AG04450 (cell line): ENCODE measurements around the gene WDR86. TPM values are rescaled to one million over a fixed set of nuclear protein-coding genes. Genes with fewer than 3 reads are reported as not detected.

ENCODE experiments used
- CTCF ChIA-PET: fragments of 300-600, 350-600 bp; formaldehyde crosslinking; extraction: SDS; loops from one replicate; lab custom pipeline; 2022; ENCODE audit warnings: antibody characterized with exemption, inconsistent platforms; lab: Charles Lee
- POLR2A ChIA-PET: fragments of 350-600 bp; formaldehyde crosslinking; extraction: SDS; loops from one replicate; lab custom pipeline; 2021; ENCODE audit warnings: antibody characterized with exemption, inconsistent platforms; lab: Yijun Ruan, JAX
- DNase-seq: peaks from one replicate; pipeline ENCODE4 v3.0.0-alpha.2; 2011; ENCODE audit warnings: low read depth, low spot score
- H3K27ac ChIP-seq: one replicate; pipeline ENCODE4 v1.5.1; 2012; ENCODE audit warnings: low read depth, low read length, control low read depth
- H3K27me3 ChIP-seq: one replicate; pipeline ENCODE4 v1.6.0; 2012; ENCODE audit warnings: low read length; ENCODE audit not compliant: control insufficient read depth, insufficient read depth
- H3K4me3 ChIP-seq: 2 replicates; pipeline ENCODE4 v1.5.1; 2011; ENCODE audit warnings: mild to moderate bottlenecking, low read depth, low read length, control low read depth
- H3K9me3 ChIP-seq: 2 replicates; pipeline ENCODE4 v1.5.1; 2012; ENCODE audit warnings: low read length; ENCODE audit not compliant: control insufficient read depth, insufficient read depth
- polyA plus RNA-seq: library from polyadenylated mRNA; depleted of rRNA; stranded (reverse); fragments of >200 nt; gene quantifications from 2 replicates; pipeline ENCODE4 v1.2.3, GENCODE V29; 2011
- TF ChIP-seq, protein P1 (sequence below): IDR thresholded peaks from 2 replicates; pipeline ENCODE4 v1.5.1; 2011; ENCODE audit warnings: low read depth, low read length, control low read depth, inconsistent platforms

Gene WDR86
- polyA plus RNA-seq, 1 experiment = 0.15 TPM

- TF ChIP-seq, protein P1, sequence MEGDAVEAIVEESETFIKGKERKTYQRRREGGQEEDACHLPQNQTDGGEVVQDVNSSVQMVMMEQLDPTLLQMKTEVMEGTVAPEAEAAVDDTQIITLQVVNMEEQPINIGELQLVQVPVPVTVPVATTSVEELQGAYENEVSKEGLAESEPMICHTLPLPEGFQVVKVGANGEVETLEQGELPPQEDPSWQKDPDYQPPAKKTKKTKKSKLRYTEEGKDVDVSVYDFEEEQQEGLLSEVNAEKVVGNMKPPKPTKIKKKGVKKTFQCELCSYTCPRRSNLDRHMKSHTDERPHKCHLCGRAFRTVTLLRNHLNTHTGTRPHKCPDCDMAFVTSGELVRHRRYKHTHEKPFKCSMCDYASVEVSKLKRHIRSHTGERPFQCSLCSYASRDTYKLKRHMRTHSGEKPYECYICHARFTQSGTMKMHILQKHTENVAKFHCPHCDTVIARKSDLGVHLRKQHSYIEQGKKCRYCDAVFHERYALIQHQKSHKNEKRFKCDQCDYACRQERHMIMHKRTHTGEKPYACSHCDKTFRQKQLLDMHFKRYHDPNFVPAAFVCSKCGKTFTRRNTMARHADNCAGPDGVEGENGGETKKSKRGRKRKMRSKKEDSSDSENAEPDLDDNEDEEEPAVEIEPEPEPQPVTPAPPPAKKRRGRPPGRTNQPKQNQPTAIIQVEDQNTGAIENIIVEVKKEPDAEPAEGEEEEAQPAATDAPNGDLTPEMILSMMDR = no peak
- ChIA-PET POLR2A (interaction anchor here (0.5 kb wide), 1 partner anchor 112 kb away, joined by 4 read pairs; no protein-coding TSS in a partner anchor), CTCF (interaction anchor here (0.6 kb wide), 1 partner anchor 204 kb away, joined by 4 read pairs; no protein-coding TSS in a partner anchor)
- H3K9me3 ChIP-seq = no peaks in the 10 kb centered on the region; the same call in 1 of the 2 replicates
- no peak overlapping the region for H3K27ac ChIP-seq
- H3K4me3 ChIP-seq = no peak overlapping the region
- peaks cover 6% of the 10 kb centered on the region for H3K27me3 ChIP-seq
- DNase-seq = no peak
Measured at GRCh38 chr7:151376218-151376902, 33.5 kb downstream of the WDR86 start.

DNA sequence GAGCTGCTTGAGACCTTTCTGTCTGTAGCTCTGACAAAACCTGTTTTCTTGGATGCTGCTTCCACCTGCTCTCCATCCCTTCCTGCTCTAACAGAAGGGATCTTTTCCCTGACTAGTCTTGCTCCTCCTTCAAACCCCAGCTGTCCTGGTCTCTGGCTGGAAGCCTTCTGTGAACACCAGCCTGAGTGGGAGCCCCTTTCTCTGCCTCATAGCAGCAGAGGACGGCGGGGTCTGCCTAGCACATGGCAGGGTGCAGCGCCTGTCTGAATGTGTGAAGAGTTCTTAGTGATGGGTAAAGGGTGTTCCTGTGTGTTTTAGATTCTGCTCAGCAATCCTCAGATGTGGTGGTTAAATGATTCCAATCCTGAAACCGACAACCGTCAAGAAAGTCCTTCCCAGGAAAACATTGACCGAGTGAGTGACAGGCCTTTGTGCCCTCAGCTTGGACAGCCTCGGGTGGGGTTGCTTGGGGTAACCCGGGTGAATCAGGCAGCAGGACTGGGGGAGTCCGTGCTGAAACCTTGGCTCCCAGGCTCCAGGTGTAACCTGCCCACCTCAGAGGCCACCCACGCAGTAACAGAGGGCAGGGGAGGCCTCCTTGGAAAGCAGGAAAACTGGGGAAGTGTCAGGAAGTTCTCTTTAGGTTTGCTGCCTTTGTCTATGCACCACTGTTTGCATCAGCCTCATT, 34.2 kb downstream of the WDR86 start:
- TF ChIP-seq, protein P1 = no peak
- no peaks in the 10 kb centered on the region; the same call in 1 of the 2 replicates for H3K9me3 ChIP-seq
- H3K27ac ChIP-seq = no peak overlapping the region
- no peak overlapping the region for H3K4me3 ChIP-seq
- peaks cover 1% of the 10 kb centered on the region for H3K27me3 ChIP-seq
- DNase-seq = no peak
- ChIA-PET POLR2A (no interaction called here), CTCF (no interaction called here)

DNA sequence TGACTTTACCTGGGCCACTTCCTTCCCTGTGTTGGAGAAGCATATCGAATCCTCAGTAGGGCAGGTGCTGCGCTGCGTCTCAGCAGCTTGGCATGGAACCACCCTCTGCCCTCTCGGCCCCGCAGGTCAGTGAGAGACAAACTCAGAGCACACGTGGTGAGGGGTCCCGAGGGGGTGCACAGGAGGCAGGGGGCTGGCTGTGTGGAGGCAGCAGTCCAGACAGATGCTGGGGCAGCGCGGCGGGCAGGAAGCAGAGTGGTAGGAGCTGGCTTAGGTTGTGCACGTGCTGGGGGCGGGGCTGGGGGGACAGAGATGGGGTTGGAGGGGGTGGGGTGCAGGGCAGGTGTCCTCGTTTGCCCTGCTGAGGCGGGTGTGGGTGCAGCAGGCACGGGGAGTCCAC, 35.1 kb downstream of the WDR86 start:
- Histone ChIP-seq H3K9me3 (no peaks in the 10 kb centered on the region; the same call in 1 of the 2 replicates), H3K4me3 (no peak overlapping the region), H3K27ac (no peak overlapping the region), H3K27me3 (no peaks in the 10 kb centered on the region)
- CTCF ChIA-PET = no interaction called here
- TF ChIP-seq, protein P1 = no peak
- POLR2A ChIA-PET = no interaction called here
- DNase-seq = no peak

GRCh38 chr7:151374139-151374538, 35.7 kb downstream of the WDR86 start:
- no peak for DNase-seq
- TF ChIP-seq, protein P1 = no peak
- H3K27me3 ChIP-seq = no peaks in the 10 kb centered on the region
- no peak overlapping the region for H3K4me3 ChIP-seq
- no peak overlapping the region for H3K27ac ChIP-seq
- POLR2A ChIA-PET = no interaction called here
- no peaks in the 10 kb centered on the region; the same call in 1 of the 2 replicates for H3K9me3 ChIP-seq
- CTCF ChIA-PET = no interaction called here

DNA sequence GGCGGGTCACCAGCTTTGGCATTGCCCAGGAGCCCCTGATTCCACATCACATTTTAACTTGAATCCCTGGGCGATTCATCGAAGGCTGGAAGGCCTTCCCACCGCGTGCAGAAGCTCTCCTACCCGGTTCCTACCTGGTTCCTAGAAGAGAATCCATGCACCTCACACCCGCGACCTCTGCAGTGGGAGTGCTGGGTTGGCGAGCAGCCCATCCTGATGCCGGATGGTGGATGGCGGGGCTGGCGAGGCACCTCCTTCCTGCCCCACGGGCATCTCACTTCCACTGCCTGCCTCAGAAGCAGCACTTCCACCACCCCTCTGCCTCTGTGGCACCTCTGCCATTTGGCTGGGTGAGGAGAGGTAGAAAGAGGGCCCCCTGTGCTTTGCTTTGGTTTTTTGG, 36.2 kb downstream of the WDR86 start:
- H3K27ac ChIP-seq = no peak overlapping the region
- ChIA-PET CTCF (no interaction called here), POLR2A (no interaction called here)
- no peaks in the 10 kb centered on the region; the same call in 1 of the 2 replicates for H3K9me3 ChIP-seq
- no peaks in the 10 kb centered on the region for H3K27me3 ChIP-seq
- DNase-seq = no peak
- TF ChIP-seq, protein P1 = no peak
- no peak overlapping the region for H3K4me3 ChIP-seq
